ENCODE data around the gene NFE2L2.
"Not testable (repeated sequence)": the region's sequence is repeated elsewhere in the genome, so short reads cannot be mapped to it uniquely, and the experiment has no call there.

NFE2L2 gene

GRCh38 chr2:177201919-177202346, 62.6 kb downstream of the NFE2L2 start:
- TF ChIP-seq TSHZ2 (CRISPR knock-in tag; IDR thresholded peaks at IDR 0.05) (no peak), BACH2 (CRISPR knock-in tag; IDR thresholded peaks at IDR 0.05; ENCODE audit: borderline replicate concordance) (no peak), ZFP3 (CRISPR knock-in tag; IDR thresholded peaks at IDR 0.05) (no peak), PPARA (CRISPR knock-in tag; IDR thresholded peaks at IDR 0.05; ENCODE audit: borderline replicate concordance) (no peak), TCF4 (CRISPR knock-in tag; IDR thresholded peaks at IDR 0.05; ENCODE audit: borderline replicate concordance) (no peak), ZC3H10 (CRISPR knock-in tag; IDR thresholded peaks at IDR 0.05) (no peak), GLIS3 (CRISPR knock-in tag; IDR thresholded peaks at IDR 0.05) (no peak), ZNF8 (CRISPR knock-in tag; IDR thresholded peaks at IDR 0.05) (no peak), ZFP30 (CRISPR knock-in tag; IDR thresholded peaks at IDR 0.05) (no peak), SNAI2 (CRISPR knock-in tag; IDR thresholded peaks at IDR 0.05) (no peak), CSRNP3 (CRISPR knock-in tag; IDR thresholded peaks at IDR 0.05) (no peak)
- TF ChIP-seq, protein P1, sequence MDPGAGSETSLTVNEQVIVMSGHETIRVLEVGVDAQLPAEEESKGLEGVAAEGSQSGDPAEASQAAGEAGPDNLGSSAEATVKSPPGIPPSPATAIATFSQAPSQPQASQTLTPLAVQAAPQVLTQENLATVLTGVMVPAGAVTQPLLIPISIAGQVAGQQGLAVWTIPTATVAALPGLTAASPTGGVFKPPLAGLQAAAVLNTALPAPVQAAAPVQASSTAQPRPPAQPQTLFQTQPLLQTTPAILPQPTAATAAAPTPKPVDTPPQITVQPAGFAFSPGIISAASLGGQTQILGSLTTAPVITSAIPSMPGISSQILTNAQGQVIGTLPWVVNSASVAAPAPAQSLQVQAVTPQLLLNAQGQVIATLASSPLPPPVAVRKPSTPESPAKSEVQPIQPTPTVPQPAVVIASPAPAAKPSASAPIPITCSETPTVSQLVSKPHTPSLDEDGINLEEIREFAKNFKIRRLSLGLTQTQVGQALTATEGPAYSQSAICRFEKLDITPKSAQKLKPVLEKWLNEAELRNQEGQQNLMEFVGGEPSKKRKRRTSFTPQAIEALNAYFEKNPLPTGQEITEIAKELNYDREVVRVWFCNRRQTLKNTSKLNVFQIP (CRISPR knock-in tag; IDR thresholded peaks at IDR 0.05; ENCODE audit: borderline replicate concordance, low read depth): no peak
- ATAC-seq: no peak

DNA sequence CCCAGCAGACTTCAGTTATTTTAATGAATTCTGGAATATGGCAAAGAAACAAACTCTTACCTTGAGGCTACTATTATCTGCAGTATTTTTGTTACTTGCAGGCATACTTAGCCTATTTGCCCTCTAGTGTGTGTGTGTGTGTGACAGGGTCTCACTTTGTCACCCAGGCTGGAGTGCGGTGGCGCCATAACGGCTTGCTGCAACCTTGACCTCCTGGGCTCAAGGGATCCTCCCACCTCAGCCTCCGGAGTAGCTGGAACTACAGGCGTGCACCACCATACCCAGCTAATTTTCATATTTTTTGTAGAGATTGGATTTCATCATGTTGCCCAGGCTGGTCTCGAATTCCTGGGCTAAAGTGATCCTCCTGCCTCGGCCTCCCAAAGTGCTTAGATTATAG, 64.1 kb downstream of the NFE2L2 start:
- not testable (repeated sequence) for ATAC-seq

DNA sequence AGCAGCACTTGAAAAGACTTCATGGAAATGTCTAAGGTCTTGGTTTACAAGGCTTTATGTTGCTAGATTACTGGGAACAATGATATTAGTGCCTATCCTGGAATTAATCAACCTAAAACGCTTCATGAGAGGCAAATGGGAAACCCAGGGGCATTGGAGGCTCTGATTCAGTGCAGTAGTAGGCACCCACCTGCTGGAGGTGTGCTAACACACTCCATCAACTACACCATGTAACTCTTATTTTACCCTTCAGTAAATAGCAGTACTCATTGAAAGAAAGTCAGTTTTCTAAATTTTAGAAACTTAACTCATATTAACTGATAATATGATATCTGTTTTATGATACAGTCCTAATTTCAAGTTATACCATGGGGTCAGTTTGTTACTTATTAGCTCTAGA, 69.3 kb downstream of the NFE2L2 start:
- no peak for TF ChIP-seq ZNF565 (CRISPR knock-in tag; conservative IDR thresholded peaks at IDR 0.05; ENCODE audit: low read depth)
- ATAC-seq: no peak

DNA sequence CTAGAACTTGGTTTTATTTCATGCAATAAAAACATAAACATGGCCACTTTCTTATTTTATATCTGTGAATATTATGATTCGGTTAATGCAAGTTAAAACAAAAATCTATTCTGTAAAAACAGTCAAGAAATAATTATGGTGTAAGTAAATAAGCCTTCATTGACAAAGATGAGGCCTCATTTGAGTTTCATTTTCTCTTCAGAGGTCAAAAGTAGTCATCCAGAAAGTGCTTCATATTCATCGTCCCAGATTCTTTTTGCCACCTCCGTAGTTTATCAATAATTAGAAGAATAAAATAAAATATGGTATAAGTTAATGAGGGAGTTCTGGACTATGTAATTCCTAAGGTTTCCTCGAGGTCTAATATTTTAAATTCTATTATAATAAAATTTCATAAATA, 71.3 kb downstream of the NFE2L2 start:
- ATAC-seq: no peak
- TF ChIP-seq PPARA (CRISPR knock-in tag; IDR thresholded peaks at IDR 0.05; ENCODE audit: borderline replicate concordance): no peak
- TF ChIP-seq, protein P2, sequence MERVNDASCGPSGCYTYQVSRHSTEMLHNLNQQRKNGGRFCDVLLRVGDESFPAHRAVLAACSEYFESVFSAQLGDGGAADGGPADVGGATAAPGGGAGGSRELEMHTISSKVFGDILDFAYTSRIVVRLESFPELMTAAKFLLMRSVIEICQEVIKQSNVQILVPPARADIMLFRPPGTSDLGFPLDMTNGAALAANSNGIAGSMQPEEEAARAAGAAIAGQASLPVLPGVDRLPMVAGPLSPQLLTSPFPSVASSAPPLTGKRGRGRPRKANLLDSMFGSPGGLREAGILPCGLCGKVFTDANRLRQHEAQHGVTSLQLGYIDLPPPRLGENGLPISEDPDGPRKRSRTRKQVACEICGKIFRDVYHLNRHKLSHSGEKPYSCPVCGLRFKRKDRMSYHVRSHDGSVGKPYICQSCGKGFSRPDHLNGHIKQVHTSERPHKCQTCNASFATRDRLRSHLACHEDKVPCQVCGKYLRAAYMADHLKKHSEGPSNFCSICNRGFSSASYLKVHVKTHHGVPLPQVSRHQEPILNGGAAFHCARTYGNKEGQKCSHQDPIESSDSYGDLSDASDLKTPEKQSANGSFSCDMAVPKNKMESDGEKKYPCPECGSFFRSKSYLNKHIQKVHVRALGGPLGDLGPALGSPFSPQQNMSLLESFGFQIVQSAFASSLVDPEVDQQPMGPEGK (CRISPR knock-in tag; IDR thresholded peaks at IDR 0.05; ENCODE audit: borderline replicate concordance): no peak
- no peak for TF ChIP-seq ZFP3 (CRISPR knock-in tag; IDR thresholded peaks at IDR 0.05)
- no peak for TF ChIP-seq ZFP30 (CRISPR knock-in tag; IDR thresholded peaks at IDR 0.05)
- TF ChIP-seq GLIS3 (CRISPR knock-in tag; IDR thresholded peaks at IDR 0.05): no peak
- no peak for TF ChIP-seq CSDC2 (CRISPR knock-in tag; IDR thresholded peaks at IDR 0.05)
- TF ChIP-seq ISL1 (CRISPR knock-in tag; IDR thresholded peaks at IDR 0.05): no peak
- no peak for TF ChIP-seq CREB5 (CRISPR knock-in tag; IDR thresholded peaks at IDR 0.05; ENCODE audit: low read depth)
- TF ChIP-seq ZNF8 (CRISPR knock-in tag; IDR thresholded peaks at IDR 0.05): no peak
- no peak for TF ChIP-seq SNAI2 (CRISPR knock-in tag; IDR thresholded peaks at IDR 0.05)
- TF ChIP-seq ZNF565 (CRISPR knock-in tag; conservative IDR thresholded peaks at IDR 0.05; ENCODE audit: low read depth): no peak
- no peak for TF ChIP-seq OSR1 (CRISPR knock-in tag; IDR thresholded peaks at IDR 0.05)
- TF ChIP-seq CSRNP3 (CRISPR knock-in tag; IDR thresholded peaks at IDR 0.05): no peak
- no peak for TF ChIP-seq ARNTL (CRISPR knock-in tag; IDR thresholded peaks at IDR 0.05; ENCODE audit: borderline replicate concordance, low read depth)
- TF ChIP-seq TSHZ2 (CRISPR knock-in tag; IDR thresholded peaks at IDR 0.05): no peak
- TF ChIP-seq ZNF70 (CRISPR knock-in tag; IDR thresholded peaks at IDR 0.05): no peak

Measured in SK-N-SH treated with all-trans-retinoic acid at 6 μM for 48 hours (cell line).